Activated T-cell treated with anti-CD3 and anti-CD28 coated beads, Interleukin-2, amount 50 U/mL, for 72 hours (primary cell): ENCODE measurements around the gene ARFGAP1. TPM values are rescaled to one million over a fixed set of nuclear protein-coding genes. Genes with fewer than 3 reads are reported as not detected.

ENCODE experiments used
- ATAC-seq, 2 donors: fragments of 150-1000 bp; cut with Tn5 transposase; replicated peaks in 1 of 2; 2 replicates each; pipeline ENCODE4 v1.10.0; 2021; ENCODE audit warnings: moderate library complexity in 2 of 2, mild to moderate bottlenecking in 1 of 2
- DNase-seq, 2 donors: peaks; one replicate each; pipeline ENCODE4 v3.0.0; 2021 to 2022; ENCODE audit warnings: mixed read lengths in 1 of 2
- H3K27ac Mint-ChIP-seq: one replicate; pipeline ENCODE4 v1.8.0; 2022; ENCODE audit warnings: mild to moderate bottlenecking, moderate library complexity, mixed read lengths
- H3K27me3 Mint-ChIP-seq: one replicate; pipeline ENCODE4 v1.8.0; 2022; ENCODE audit warnings: low read depth, mixed read lengths
- H3K36me3 Mint-ChIP-seq, 2 donors: one replicate each; pipeline ENCODE4 v1.8.0; 2022; ENCODE audit warnings: mixed read lengths in 2 of 2, mild to moderate bottlenecking in 1 of 2; ENCODE audit not compliant: insufficient read depth in 2 of 2
- H3K4me1 Mint-ChIP-seq: one replicate; pipeline ENCODE4 v1.8.0; 2022; ENCODE audit warnings: low read depth, mixed read lengths
- H3K4me3 Mint-ChIP-seq, 2 donors: one replicate each; pipeline ENCODE4 v1.8.0; 2022; ENCODE audit warnings: mild to moderate bottlenecking in 2 of 2, mixed read lengths in 2 of 2, moderate library complexity in 2 of 2
- H3K9me3 Mint-ChIP-seq, 2 donors: one replicate each; pipeline ENCODE4 v1.8.0; 2022; ENCODE audit warnings: mixed read lengths in 2 of 2
- total RNA-seq, 2 donors: library from RNA; stranded (reverse); gene quantifications; one replicate each; pipeline ENCODE4 v1.2.3, GENCODE V29; 2022

The ARFGAP1 gene
- total RNA-seq, 2 donors from 2014 or later, result 75.8 to 76.6 TPM

DNA sequence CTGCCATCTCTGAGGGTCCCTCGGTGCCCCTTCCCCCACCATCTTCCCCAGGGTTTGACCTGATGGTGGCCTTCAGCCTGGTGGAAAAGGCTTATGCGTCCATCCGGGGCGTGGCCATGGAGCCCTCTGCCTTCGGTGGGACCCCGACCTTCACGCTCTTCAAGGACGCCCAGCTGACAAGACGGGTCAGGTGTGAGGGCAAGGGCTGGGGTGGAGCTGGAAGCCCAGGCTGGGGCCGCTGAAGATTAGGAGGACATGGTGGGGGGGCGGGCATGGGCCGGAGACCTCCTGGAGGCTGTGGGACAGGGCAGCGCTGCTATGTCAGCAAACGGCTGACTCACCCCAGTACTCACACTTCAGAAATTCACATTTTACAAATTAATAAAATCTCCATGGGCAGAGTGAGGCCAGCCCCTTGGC, 43.9 kb downstream of the ARFGAP1 start:
- H3K4me3 Mint-ChIP-seq, result no peak overlapping the region
- DNase-seq, result no peak
- no peaks in the 10 kb centered on the region for H3K27me3 Mint-ChIP-seq
- H3K36me3 Mint-ChIP-seq, result no peaks in the 10 kb centered on the region
- no peaks in the 10 kb centered on the region for H3K9me3 Mint-ChIP-seq
- ATAC-seq, result no peak
- H3K27ac Mint-ChIP-seq, result no peak overlapping the region
- no peaks in the 10 kb centered on the region for H3K4me1 Mint-ChIP-seq

GRCh38 chr20:63317061-63317460, 44.4 kb downstream of the ARFGAP1 start:
- no peak overlapping the region for H3K4me3 Mint-ChIP-seq
- H3K27me3 Mint-ChIP-seq, result no peaks in the 10 kb centered on the region
- no peaks in the 10 kb centered on the region for H3K36me3 Mint-ChIP-seq
- H3K4me1 Mint-ChIP-seq, result no peaks in the 10 kb centered on the region
- no peak overlapping the region for H3K27ac Mint-ChIP-seq
- ATAC-seq (no peak), DNase-seq (no peak)
- no peaks in the 10 kb centered on the region for H3K9me3 Mint-ChIP-seq

DNA sequence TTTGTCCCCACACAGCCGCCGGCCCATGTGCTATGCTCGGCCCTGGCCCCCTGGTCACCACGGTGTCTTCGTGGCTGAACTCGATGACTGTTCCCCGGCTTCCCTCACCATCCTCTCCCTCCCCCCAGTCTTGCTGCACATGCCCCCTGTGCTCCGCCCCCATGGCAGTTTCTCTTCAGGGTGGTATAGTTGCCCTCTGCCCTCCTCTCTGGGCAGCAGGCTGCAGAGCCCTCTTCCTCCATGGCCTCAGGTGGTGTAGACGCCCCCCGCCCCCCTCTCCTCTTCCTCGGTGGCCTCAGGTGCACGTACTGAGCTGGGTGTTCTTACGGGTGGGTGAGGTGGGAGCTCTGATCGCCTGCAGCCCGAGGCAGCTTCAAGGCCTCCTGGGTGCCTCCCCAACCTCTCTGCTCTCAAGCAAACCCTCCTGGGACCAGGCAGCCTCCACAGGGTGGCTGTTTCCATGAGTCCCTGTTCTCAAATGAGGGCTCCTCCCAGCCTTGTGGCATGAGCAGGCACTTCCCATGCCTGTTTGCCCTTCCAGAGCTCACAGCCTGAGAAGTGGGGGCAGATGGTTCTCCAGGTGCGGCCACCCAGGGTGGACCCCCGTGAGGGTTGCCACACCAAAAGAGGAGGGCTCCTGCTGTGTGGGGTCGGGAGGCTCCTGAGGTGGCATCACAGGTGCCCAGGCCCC, 45.1 kb downstream of the ARFGAP1 start:
- no peaks in the 10 kb centered on the region for H3K9me3 Mint-ChIP-seq
- no peak overlapping the region for H3K27ac Mint-ChIP-seq
- H3K4me3 Mint-ChIP-seq, result no peak overlapping the region
- DNase-seq, result no peak
- no peaks in the 10 kb centered on the region for H3K27me3 Mint-ChIP-seq
- H3K4me1 Mint-ChIP-seq, result no peaks in the 10 kb centered on the region
- H3K36me3 Mint-ChIP-seq, result no peaks in the 10 kb centered on the region
- ATAC-seq, result no peak

DNA sequence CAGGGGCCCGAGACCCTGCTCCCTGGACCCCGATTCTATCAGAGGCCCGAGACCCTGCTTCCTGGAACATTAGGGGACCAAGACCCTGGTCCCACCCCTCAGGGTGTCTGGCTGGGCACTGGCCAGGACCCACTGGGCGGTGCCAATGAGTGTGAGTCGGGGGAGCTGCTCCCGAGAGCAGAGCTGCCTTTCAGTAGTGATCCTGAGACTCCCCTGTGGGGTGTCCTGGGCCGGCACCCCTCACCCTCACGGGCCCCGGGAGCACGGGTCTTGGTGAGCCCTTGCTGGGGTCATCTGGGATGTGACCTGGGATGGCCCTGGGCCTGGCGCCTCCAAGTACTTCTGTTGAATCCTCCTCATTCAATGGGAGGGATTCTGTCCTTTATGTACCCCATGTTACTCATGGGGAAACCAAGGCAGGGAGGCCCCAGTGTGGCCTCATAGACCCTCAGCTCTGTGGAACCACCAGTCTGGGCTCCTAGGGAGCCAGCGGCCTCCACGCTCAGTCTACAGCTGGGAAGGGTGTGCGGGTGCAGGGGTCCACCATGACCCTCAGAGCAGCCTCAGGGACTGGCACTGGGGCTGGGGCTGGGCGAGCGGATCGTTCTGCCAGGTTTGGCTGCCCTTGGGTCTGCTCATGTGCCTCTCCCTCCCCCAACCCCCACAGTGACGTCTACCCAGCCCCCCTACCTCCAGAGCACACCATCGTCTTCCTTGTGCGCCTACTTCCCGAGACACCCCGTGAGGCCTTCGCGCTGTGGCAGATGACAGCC, 46.0 kb downstream of the ARFGAP1 start:
- no peaks in the 10 kb centered on the region for H3K36me3 Mint-ChIP-seq
- H3K9me3 Mint-ChIP-seq, result no peaks in the 10 kb centered on the region
- H3K27me3 Mint-ChIP-seq, result no peaks in the 10 kb centered on the region
- no peak overlapping the region for H3K4me3 Mint-ChIP-seq
- DNase-seq (no peak), ATAC-seq (no peak)
- no peaks in the 10 kb centered on the region for H3K4me1 Mint-ChIP-seq
- no peak overlapping the region for H3K27ac Mint-ChIP-seq

DNA sequence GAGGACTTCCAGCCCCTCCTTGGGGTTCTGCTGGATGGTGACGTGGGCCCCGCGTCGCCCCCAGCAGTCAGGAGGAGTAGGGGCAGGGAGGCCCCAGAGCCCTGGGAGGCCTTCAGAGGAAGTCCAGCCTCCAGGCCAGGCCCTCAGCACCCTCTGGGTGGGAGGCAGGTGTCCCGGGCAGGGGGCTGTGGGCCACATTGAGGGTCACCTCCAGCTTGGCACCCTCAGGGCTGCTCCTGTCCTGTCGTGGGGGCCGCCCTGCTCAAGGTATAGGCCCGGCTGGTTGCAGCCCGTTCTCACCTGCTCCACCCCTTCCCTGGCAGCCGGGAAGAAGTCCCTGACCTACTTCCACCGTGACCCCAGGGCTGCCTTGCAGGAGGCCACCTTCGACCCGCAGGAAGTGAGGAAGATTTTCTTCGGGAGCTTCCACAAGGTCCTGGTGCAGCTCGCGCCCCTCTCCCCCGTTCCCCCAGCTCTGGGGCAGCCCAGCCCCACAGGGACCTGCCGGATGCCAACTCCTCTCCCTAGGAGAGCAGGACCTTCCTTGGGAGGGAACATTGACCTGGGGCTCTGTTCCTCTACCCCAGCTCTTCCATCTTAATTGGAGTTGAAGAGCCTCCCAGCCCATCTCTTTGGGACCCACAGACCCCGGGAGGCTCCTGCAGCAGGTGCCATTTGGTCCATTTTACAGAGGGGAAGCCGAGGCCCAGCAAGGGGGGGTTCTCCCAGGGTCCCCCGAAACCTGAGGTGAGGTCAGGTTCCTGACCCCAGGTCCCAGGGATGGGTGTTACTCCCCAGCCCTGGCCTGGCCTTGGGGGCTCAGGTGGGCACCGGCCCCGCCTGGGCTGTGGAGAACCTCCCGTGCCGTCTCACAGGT, 46.8 kb downstream of the ARFGAP1 start:
- H3K9me3 Mint-ChIP-seq, result no peaks in the 10 kb centered on the region
- H3K4me1 Mint-ChIP-seq, result no peaks in the 10 kb centered on the region
- H3K36me3 Mint-ChIP-seq, result no peaks in the 10 kb centered on the region
- H3K27me3 Mint-ChIP-seq, result no peaks in the 10 kb centered on the region
- H3K27ac Mint-ChIP-seq, result no peak overlapping the region
- ATAC-seq (no peak), DNase-seq (no peak)
- H3K4me3 Mint-ChIP-seq, result no peak overlapping the region

DNA sequence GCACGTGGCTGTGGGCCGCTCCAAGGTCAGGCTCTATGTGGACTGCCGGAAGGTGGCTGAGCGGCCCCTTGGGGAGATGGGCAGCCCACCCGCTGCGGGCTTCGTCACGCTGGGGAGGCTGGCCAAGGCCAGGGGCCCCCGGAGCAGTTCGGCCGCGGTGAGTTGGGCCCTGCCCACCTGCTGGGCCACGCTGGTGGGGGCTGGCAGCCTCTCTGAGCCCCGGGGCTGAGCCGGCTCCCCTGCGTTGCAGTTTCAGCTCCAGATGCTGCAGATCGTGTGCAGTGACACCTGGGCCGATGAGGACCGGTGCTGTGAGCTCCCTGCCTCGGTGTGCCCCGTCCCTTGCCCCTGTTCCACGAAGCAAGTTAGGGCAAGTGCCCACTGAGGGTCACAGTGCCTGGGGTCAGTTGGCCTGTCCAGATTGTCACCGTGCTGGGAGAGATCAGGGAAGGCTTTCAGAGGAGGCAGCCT, 47.5 kb downstream of the ARFGAP1 start:
- H3K4me1 Mint-ChIP-seq, result no peaks in the 10 kb centered on the region
- no peak for DNase-seq

DNA sequence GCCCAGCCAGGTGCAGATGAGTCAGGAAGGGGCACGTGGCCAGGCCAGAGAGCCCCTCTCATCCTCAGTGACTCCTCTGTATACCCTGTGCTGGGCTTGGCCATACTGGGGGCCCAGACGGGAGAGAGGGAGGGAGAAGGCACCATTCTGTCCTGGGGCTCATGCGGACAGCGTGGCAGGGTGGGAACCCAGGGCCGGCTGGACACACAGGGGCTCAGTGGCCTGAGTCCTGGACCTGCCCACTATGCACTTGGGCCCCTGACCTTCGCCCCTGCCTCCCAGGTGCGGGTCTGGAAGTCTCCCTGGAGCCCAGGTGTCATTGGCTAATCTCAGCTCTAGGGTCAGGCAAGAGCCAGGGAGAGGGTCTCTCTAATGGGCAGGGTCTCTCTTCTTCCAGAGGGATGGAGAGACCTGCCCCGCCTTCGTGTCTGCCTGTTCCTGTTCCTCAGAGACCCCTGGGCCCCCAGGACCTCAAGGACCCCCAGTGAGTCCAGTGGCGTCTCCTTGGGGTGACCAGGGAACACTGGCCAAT, 48.1 kb downstream of the ARFGAP1 start:
- Mint-ChIP-seq H3K36me3 (no peaks in the 10 kb centered on the region), H3K9me3 (no peaks in the 10 kb centered on the region), H3K27ac (no peak overlapping the region), H3K27me3 (no peaks in the 10 kb centered on the region), H3K4me1 (no peaks in the 10 kb centered on the region), H3K4me3 (no peak overlapping the region)
- ATAC-seq (no peak), DNase-seq (no peak)

More for the DNA sequence above, 47.5 kb downstream of the ARFGAP1 start:
- Mint-ChIP-seq H3K4me3 (no peak overlapping the region), H3K27me3 (no peaks in the 10 kb centered on the region), H3K36me3 (no peaks in the 10 kb centered on the region), H3K9me3 (no peaks in the 10 kb centered on the region), H3K27ac (no peak overlapping the region)
- no peak for ATAC-seq

DNA sequence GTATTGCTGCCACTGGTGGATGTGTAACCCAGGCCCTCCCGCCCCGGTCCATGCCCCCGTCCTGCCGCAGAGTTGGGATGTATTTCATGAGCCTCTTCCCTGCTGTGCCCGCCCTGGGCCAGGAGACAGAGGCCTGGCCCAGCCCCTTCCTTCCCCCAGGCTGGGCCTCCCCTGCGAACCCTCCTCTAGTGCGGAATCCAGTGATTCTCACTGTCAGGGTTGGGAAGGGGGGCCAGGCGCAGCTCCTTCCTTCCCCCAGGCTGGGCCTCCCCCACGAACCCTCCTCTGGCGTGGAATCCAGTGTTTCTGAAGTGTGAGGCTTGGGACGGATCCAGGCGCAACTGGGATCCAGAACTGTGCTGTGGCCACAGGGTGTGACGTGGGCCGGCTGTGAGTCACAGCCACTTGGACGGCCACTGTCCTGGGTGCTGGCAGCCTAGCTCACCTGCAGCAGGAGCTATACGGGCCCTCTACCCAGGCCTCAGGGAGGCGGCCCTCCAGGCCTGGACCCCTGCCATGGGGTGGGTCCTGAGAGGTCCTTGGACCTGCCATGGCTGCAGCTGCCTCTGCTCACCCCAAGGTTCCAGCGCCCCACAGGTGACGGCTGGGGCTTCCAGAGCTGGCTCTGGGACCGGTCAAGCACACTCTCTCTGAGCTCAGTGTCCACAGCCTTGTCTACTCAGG, 48.7 kb downstream of the ARFGAP1 start:
- H3K4me3 Mint-ChIP-seq, result no peak overlapping the region
- no peaks in the 10 kb centered on the region for H3K4me1 Mint-ChIP-seq
- H3K27ac Mint-ChIP-seq, result no peak overlapping the region
- no peak for DNase-seq
- no peak for ATAC-seq
- no peaks in the 10 kb centered on the region for H3K27me3 Mint-ChIP-seq
- H3K9me3 Mint-ChIP-seq, result no peaks in the 10 kb centered on the region
- no peaks in the 10 kb centered on the region for H3K36me3 Mint-ChIP-seq

- Mint-ChIP-seq H3K4me1 (no peaks in the 10 kb centered on the region), H3K27me3 (no peaks in the 10 kb centered on the region), H3K36me3 (no peaks in the 10 kb centered on the region), H3K4me3 (no peak overlapping the region), H3K9me3 (no peaks in the 10 kb centered on the region), H3K27ac (no peak overlapping the region)
- DNase-seq, result no peak
- no peak for ATAC-seq
Observed at GRCh38 chr20:63322146-63322932, 49.7 kb downstream of the ARFGAP1 start.

DNA sequence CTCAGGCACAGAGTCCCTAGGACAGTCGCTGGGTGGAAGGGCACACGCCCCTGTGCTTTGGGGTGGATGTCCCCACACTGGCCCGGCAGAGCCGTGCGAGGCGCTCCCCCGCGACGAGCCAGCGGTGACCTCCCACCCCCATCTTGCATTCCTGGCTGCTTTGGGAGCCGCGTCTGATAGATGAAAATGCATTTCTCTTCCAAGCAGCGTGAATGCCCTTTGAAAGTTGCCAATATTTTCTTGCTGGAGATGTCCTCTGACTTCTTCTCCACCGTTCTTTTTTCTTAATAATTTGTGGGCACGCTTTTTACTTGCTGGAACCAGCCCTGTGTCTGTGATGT, 50.3 kb downstream of the ARFGAP1 start:
- DNase-seq (no peak), ATAC-seq (no peak)
- Mint-ChIP-seq H3K27ac (no peak overlapping the region), H3K4me3 (no peak overlapping the region), H3K36me3 (no peaks in the 10 kb centered on the region), H3K27me3 (no peaks in the 10 kb centered on the region), H3K4me1 (no peaks in the 10 kb centered on the region), H3K9me3 (no peaks in the 10 kb centered on the region)

DNA sequence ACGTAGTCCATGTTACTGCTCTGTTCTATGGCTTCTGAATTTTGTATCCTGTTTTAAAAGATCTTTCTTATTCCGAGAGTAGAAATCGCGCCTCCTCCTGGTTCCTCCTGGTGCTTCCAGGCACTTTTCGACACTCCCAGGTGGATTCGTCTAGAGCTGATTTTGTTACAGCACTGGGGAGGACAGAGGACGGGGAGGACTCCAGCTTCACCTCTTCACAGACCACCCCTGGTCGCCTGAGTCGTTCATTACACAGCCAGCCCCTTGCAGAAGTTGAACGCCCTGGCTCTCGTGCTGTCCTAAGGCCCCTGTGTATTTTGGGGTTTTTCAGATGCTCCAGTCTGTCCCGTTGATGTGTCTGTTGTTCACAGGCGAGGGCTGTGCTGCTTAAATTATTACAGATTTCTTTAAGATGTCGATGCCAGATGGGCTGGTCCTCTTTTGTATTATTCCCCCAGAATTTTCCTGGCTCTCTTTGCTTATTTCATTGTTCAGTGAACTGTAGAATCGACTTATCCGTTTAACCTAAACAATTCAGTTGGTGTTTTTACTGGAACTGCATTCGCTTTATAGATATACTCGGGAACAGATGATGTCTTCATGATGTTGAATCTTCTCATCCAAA, 50.9 kb downstream of the ARFGAP1 start:
- Mint-ChIP-seq H3K27ac (no peak overlapping the region), H3K27me3 (no peaks in the 10 kb centered on the region), H3K4me3 (no peak overlapping the region), H3K36me3 (no peaks in the 10 kb centered on the region), H3K4me1 (no peaks in the 10 kb centered on the region), H3K9me3 (no peaks in the 10 kb centered on the region)
- no peak for ATAC-seq
- no peak for DNase-seq

- DNase-seq, result no peak
- no peak overlapping the region for H3K27ac Mint-ChIP-seq
- H3K9me3 Mint-ChIP-seq, result no peaks in the 10 kb centered on the region
- no peaks in the 10 kb centered on the region for H3K4me1 Mint-ChIP-seq
- no peaks in the 10 kb centered on the region for H3K27me3 Mint-ChIP-seq
- H3K4me3 Mint-ChIP-seq, result no peak overlapping the region
- no peaks in the 10 kb centered on the region for H3K36me3 Mint-ChIP-seq
- ATAC-seq, result no peak
Observed at GRCh38 chr20:63325021-63325471, 52.4 kb downstream of the ARFGAP1 start.
